Neural cell (in vitro differentiated cells): ENCODE data around the gene PELI2. TPM values are rescaled to one million over a fixed set of nuclear protein-coding genes. Genes with fewer than 3 reads are reported as not detected.
A peak's percentile ranks its signal among the peaks of the same experiment; 100 is the strongest.

ENCODE experiments used
- H2AFZ ChIP-seq: fragments of 200-600, 300-800 bp; sonication (generic), shearing (Covaris generic); 2 replicates; pipeline ENCODE4 v1.6.0; 2014; ENCODE audit warnings: low read depth, mild to moderate bottlenecking, antibody characterized with exemption, low read length, moderate library complexity
- H3F3A ChIP-seq: fragments of 200-600 bp; shearing (Covaris generic); 2 replicates; pipeline ENCODE4 v1.6.1; 2016; ENCODE audit warnings: mild to moderate bottlenecking, moderate library complexity, mixed read lengths, antibody characterized with exemption, low read length; ENCODE audit not compliant: insufficient read depth, poor library complexity, severe bottlenecking
- H3K27ac ChIP-seq: fragments of 200-600, 300-800 bp; sonication (generic), shearing (Covaris generic); 2 replicates; pipeline ENCODE4 v1.5.1; 2014; ENCODE audit warnings: mild to moderate bottlenecking, low read length, moderate library complexity
- H3K27me3 ChIP-seq: fragments of 300-800, 200-600 bp; sonication (generic), shearing (Covaris generic); 2 replicates; pipeline ENCODE4 v1.6.0; 2014; ENCODE audit warnings: mild to moderate bottlenecking, low read depth, low read length, moderate library complexity; ENCODE audit not compliant: insufficient read depth
- H3K36me3 ChIP-seq: fragments of 300-800, 200-600 bp; sonication (generic), shearing (Covaris generic); 2 replicates; pipeline ENCODE4 v1.5.1; 2014; ENCODE audit warnings: mild to moderate bottlenecking, antibody characterized with exemption, low read length, moderate library complexity; ENCODE audit not compliant: insufficient read depth
- H3K4me2 ChIP-seq: fragments of 300-800, 200-600 bp; sonication (generic), shearing (Covaris generic); 2 replicates; pipeline ENCODE4 v1.6.0; 2014; ENCODE audit warnings: mild to moderate bottlenecking, low read length
- H3K4me3 ChIP-seq: fragments of 300-800, 200-600 bp; sonication (generic), shearing (Covaris generic); 2 replicates; pipeline ENCODE4 v1.5.1; 2014; ENCODE audit warnings: mild to moderate bottlenecking, low read length, moderate library complexity
- H3K79me2 ChIP-seq: fragments of 200-600 bp; shearing (Covaris generic); replicated peaks from 2 replicates; pipeline ENCODE4 v1.6.0; 2014; ENCODE audit warnings: mild to moderate bottlenecking, low read length, moderate library complexity; ENCODE audit not compliant: insufficient read depth
- H3K9ac ChIP-seq: fragments of 300-800, 200-600 bp; sonication (generic), shearing (Covaris generic); 2 replicates; pipeline ENCODE4 v1.6.1; 2016; ENCODE audit warnings: mild to moderate bottlenecking, low read length, mixed read lengths
- H3K9me2 ChIP-seq: fragments of 200-600 bp; shearing (Covaris generic); 2 replicates; pipeline ENCODE4 v1.6.1; 2016; ENCODE audit warnings: mild to moderate bottlenecking, low read length, mixed read lengths; ENCODE audit not compliant: insufficient read depth
- H3K9me3 ChIP-seq: fragments of 200-600, 300-800 bp; sonication (generic), shearing (Covaris generic); 2 replicates; pipeline ENCODE4 v1.6.1; 2016; ENCODE audit warnings: mild to moderate bottlenecking, mixed run types, low read length, moderate library complexity, mixed read lengths
- H4K20me1 ChIP-seq: fragments of 200-600 bp; shearing (Covaris generic); 2 replicates; pipeline ENCODE4 v1.6.1; 2016; ENCODE audit warnings: mild to moderate bottlenecking, mixed run types; ENCODE audit not compliant: insufficient read depth
- CTCF ChIP-seq: fragments of 450-650 bp; IDR thresholded peaks from 2 replicates; pipeline ENCODE4 v1.5.1; 2014; ENCODE audit warnings: antibody characterized with exemption, mild to moderate bottlenecking, moderate library complexity; ENCODE audit not compliant: poor library complexity, severe bottlenecking
- EP300 ChIP-seq: fragments of 450-650 bp; conservative IDR thresholded peaks from 2 replicates; pipeline ENCODE4 v1.6.1; 2014; ENCODE audit warnings: antibody characterized with exemption, mild to moderate bottlenecking, moderate library complexity; ENCODE audit not compliant: poor library complexity, severe bottlenecking
- EZH2 ChIP-seq: fragments of 200-600, 300-800 bp; shearing (Covaris generic), sonication (generic); IDR thresholded peaks from 2 replicates; pipeline ENCODE4 v1.6.1; 2014; ENCODE audit warnings: antibody characterized with exemption, low read length, borderline replicate concordance, mild to moderate bottlenecking; ENCODE audit not compliant: insufficient read depth, poor library complexity, severe bottlenecking
- MXI1 ChIP-seq: fragments of 450-650 bp; conservative IDR thresholded peaks from 2 replicates; pipeline ENCODE4 v1.6.1; 2014; ENCODE audit warnings: antibody characterized with exemption, mild to moderate bottlenecking; ENCODE audit not compliant: poor library complexity, severe bottlenecking
- POLR2AphosphoS5 ChIP-seq: IDR thresholded peaks from 2 replicates; pipeline ENCODE4 v1.6.1; 2012
- RAD21 ChIP-seq: fragments of 450-650 bp; conservative IDR thresholded peaks from 2 replicates; pipeline ENCODE4 v1.6.1; 2014; ENCODE audit warnings: antibody characterized with exemption, mild to moderate bottlenecking, moderate library complexity
- REST ChIP-seq: IDR thresholded peaks from 2 replicates; pipeline ENCODE4 v1.6.1; 2012; ENCODE audit warnings: borderline replicate concordance
- SMC3 ChIP-seq: fragments of 450-650 bp; conservative IDR thresholded peaks from 2 replicates; pipeline ENCODE4 v1.6.1; 2014; ENCODE audit warnings: antibody characterized with exemption, mild to moderate bottlenecking, moderate library complexity; ENCODE audit not compliant: poor library complexity
- TAF1 ChIP-seq: IDR thresholded peaks from 2 replicates; pipeline ENCODE4 v1.6.1; 2012; ENCODE audit warnings: low read depth
- polyA minus RNA-seq: library from RNA; depleted of rRNA, polyadenylated mRNA; stranded (reverse); fragments of >200 nt; gene quantifications from 2 replicates; pipeline ENCODE4 v1.2.3, GENCODE V29; 2014
- polyA plus RNA-seq: library from polyadenylated mRNA; depleted of rRNA; stranded (reverse); fragments of >200 nt; gene quantifications from 2 replicates; pipeline ENCODE4 v1.2.3, GENCODE V29; 2014

The PELI2 gene, protein sequence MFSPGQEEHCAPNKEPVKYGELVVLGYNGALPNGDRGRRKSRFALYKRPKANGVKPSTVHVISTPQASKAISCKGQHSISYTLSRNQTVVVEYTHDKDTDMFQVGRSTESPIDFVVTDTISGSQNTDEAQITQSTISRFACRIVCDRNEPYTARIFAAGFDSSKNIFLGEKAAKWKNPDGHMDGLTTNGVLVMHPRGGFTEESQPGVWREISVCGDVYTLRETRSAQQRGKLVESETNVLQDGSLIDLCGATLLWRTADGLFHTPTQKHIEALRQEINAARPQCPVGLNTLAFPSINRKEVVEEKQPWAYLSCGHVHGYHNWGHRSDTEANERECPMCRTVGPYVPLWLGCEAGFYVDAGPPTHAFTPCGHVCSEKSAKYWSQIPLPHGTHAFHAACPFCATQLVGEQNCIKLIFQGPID
- polyA plus RNA-seq: 4.5 and 5.3 TPM in 2 replicates
- 14.1 and 14.9 TPM in 2 replicates for polyA minus RNA-seq

- TF ChIP-seq CTCF (peak; percentile 49), SMC3 (peak; percentile 59), REST (peak; percentile 52), RAD21 (peak; percentile 60), POLR2AphosphoS5 (peak; percentile 74), EZH2 (no peak), MXI1 (no peak), TAF1 (peak; percentile 92), EP300 (peak; percentile 22)
- peak within 1 kb of the TSS; percentile 31 for H2AFZ ChIP-seq
- H3K4me2 ChIP-seq: peak within 1 kb of the TSS; percentile 65
- peak within 1 kb of the TSS; percentile 84 for H3K4me3 ChIP-seq
- H3K9ac ChIP-seq: peak within 1 kb of the TSS; percentile 68
- H3K9me2 ChIP-seq: no peaks in the 10 kb centered on the region
- peaks cover 39% of the 10 kb centered on the region for H3K79me2 ChIP-seq
- no peaks in the 10 kb centered on the region for H3K9me3 ChIP-seq
- peaks cover 7% of the 10 kb centered on the region for H3F3A ChIP-seq
- no peaks in the 10 kb centered on the region for H3K36me3 ChIP-seq
- no peak within 1 kb of the TSS for H3K27ac ChIP-seq
- H4K20me1 ChIP-seq: no peaks in the 10 kb centered on the region
- peaks cover 5% of the 10 kb centered on the region for H3K27me3 ChIP-seq
These were observed at the start of gene PELI2 for GRCh38 chr14:56117765-56118610. PELI2 (plus strand) TSS chr14:56118411; CDS start chr14:56118661, 250 bp downstream.

GRCh38 chr14:56073799-56074198, 44.4 kb upstream of the PELI2 start:
- H2AFZ ChIP-seq: no peak overlapping the region
- H3K9ac ChIP-seq: no peak overlapping the region
- no peaks in the 10 kb centered on the region for H3F3A ChIP-seq
- TF ChIP-seq SMC3 (no peak), POLR2AphosphoS5 (no peak)
- no peaks in the 10 kb centered on the region for H3K9me2 ChIP-seq
- H4K20me1 ChIP-seq: no peaks in the 10 kb centered on the region
- no peaks in the 10 kb centered on the region for H3K27me3 ChIP-seq
- H3K4me3 ChIP-seq: no peak overlapping the region
- no peaks in the 10 kb centered on the region for H3K79me2 ChIP-seq
- no peaks in the 10 kb centered on the region for H3K9me3 ChIP-seq
- no peak overlapping the region for H3K27ac ChIP-seq
- no peak overlapping the region for H3K4me2 ChIP-seq
- no peaks in the 10 kb centered on the region for H3K36me3 ChIP-seq
